ENCODE results near the gene HCFC1R1. TPM values are rescaled to one million over a fixed set of nuclear protein-coding genes. Genes with fewer than 3 reads are reported as not detected.

The HCFC1R1 gene
- polyA plus RNA-seq, 3 donors = 16.7 to 27.1 (median 19.9) TPM

- Mint-ChIP-seq H3K27me3 (ENCODE audit: low read depth in 3 of 3) (peaks cover 0 to 24% (median 16%) of the 10 kb centered on the region in 3 donors), H3K9me3 (peaks cover 0 to 3% (median 0%) of the 10 kb centered on the region in 7 donors), H3K36me3 (peaks cover 0 to under 1% of the 10 kb centered on the region in 2 donors), H3K27ac (peak overlapping the region in 1 of 7 donors; percentile 48), H3K4me1 (peaks cover 14% of the 10 kb centered on the region), H3K4me3 (peak overlapping the region in 1 of 2 donors; percentile 48)
- H3K4me1 ChIP-seq (ENCODE audit: control insufficient read depth in 1 of 2, insufficient read depth in 2 of 2, low read length in 2 of 2) = peaks cover 16 to 17% of the 10 kb centered on the region in 2 donors
- H3K9me3 ChIP-seq (replicated peaks in 1 of 2; ENCODE audit: control insufficient read depth in 1 of 2, insufficient read depth in 1 of 2, low read length in 2 of 2) = no peaks in the 10 kb centered on the region
- 91% methylated on average over 11 of the region's 12 CpGs for WGBS (ENCODE audit: insufficient coverage)
- peaks cover 0 to 2% of the 10 kb centered on the region in 2 donors for H3K27me3 ChIP-seq (ENCODE audit: control insufficient read depth in 2 of 2, insufficient read depth in 2 of 2, low read length in 2 of 2)
- H3K9ac ChIP-seq (ENCODE audit: insufficient read depth, low read length, poor library complexity, severe bottlenecking) = no peak overlapping the region
- H4K20me1 ChIP-seq (ENCODE audit: insufficient read depth, low read length) = no peaks in the 10 kb centered on the region
- H3K36me3 ChIP-seq (replicated peaks in 1 of 2; ENCODE audit: control insufficient read depth in 1 of 2, insufficient read depth in 2 of 2, low read length in 2 of 2) = no peaks in the 10 kb centered on the region
- DNase-seq = no peak
- H3K4me3 ChIP-seq (replicated peaks in 1 of 3; ENCODE audit: low read depth in 2 of 3, low read length in 3 of 3) = no peak overlapping the region
- TF ChIP-seq, protein P1, sequence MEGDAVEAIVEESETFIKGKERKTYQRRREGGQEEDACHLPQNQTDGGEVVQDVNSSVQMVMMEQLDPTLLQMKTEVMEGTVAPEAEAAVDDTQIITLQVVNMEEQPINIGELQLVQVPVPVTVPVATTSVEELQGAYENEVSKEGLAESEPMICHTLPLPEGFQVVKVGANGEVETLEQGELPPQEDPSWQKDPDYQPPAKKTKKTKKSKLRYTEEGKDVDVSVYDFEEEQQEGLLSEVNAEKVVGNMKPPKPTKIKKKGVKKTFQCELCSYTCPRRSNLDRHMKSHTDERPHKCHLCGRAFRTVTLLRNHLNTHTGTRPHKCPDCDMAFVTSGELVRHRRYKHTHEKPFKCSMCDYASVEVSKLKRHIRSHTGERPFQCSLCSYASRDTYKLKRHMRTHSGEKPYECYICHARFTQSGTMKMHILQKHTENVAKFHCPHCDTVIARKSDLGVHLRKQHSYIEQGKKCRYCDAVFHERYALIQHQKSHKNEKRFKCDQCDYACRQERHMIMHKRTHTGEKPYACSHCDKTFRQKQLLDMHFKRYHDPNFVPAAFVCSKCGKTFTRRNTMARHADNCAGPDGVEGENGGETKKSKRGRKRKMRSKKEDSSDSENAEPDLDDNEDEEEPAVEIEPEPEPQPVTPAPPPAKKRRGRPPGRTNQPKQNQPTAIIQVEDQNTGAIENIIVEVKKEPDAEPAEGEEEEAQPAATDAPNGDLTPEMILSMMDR (IDR thresholded peaks at IDR 0.05) = no peak
- no peak overlapping the region for H3K4me2 ChIP-seq (replicated peaks; ENCODE audit: extremely low read depth, low read length, poor library complexity, severe bottlenecking)
- no peaks in the 10 kb centered on the region for H3K79me2 ChIP-seq (ENCODE audit: insufficient read depth, low read length)
- intact Hi-C loops (cut with micrococcal nuclease) = loop anchor here in 1 of 2 donors (2.0 kb wide), 1 partner anchor 13 kb away; no protein-coding TSS in a partner anchor
- H2AFZ ChIP-seq (ENCODE audit: insufficient read depth, low read depth, low read length, poor library complexity, severe bottlenecking) = no peak overlapping the region
- H3K27ac ChIP-seq (ENCODE audit: low read depth in 1 of 2, low read length in 2 of 2) = no peak overlapping the region
These were observed 22.4 kb downstream of the HCFC1R1 start for GRCh38 chr16:3001316-3001715.

- H3K27me3 ChIP-seq (ENCODE audit: control insufficient read depth in 2 of 2, insufficient read depth in 2 of 2, low read length in 2 of 2) = peaks cover 0 to 2% of the 10 kb centered on the region in 2 donors
- no peak overlapping the region for H2AFZ ChIP-seq (ENCODE audit: insufficient read depth, low read depth, low read length, poor library complexity, severe bottlenecking)
- H3K4me3 Mint-ChIP-seq = peak overlapping the region in 1 of 2 donors; percentile 53
- H3K9me3 ChIP-seq (replicated peaks in 1 of 2; ENCODE audit: control insufficient read depth in 1 of 2, insufficient read depth in 1 of 2, low read length in 2 of 2) = no peaks in the 10 kb centered on the region
- H3K4me3 ChIP-seq (replicated peaks in 1 of 3; ENCODE audit: low read depth in 2 of 3, low read length in 3 of 3) = no peak overlapping the region
- peaks cover 8 to 9% of the 10 kb centered on the region in 2 donors for H3K4me1 ChIP-seq (ENCODE audit: control insufficient read depth in 1 of 2, insufficient read depth in 2 of 2, low read length in 2 of 2)
- TF ChIP-seq, protein P1 (IDR thresholded peaks at IDR 0.05) = no peak
- no peaks in the 10 kb centered on the region for H3K36me3 Mint-ChIP-seq
- no peaks in the 10 kb centered on the region for H3K79me2 ChIP-seq (ENCODE audit: insufficient read depth, low read length)
- peak overlapping the region in 1 of 7 donors; percentile 11 for H3K27ac Mint-ChIP-seq
- 100% methylated on average over 2 of the region's 4 CpGs for WGBS (ENCODE audit: insufficient coverage)
- no peak overlapping the region for H3K9ac ChIP-seq (ENCODE audit: insufficient read depth, low read length, poor library complexity, severe bottlenecking)
- peaks cover 0 to 3% (median 0%) of the 10 kb centered on the region in 7 donors for H3K9me3 Mint-ChIP-seq
- H4K20me1 ChIP-seq (ENCODE audit: insufficient read depth, low read length) = no peaks in the 10 kb centered on the region
- intact Hi-C loops (cut with micrococcal nuclease) = loop anchor here in 1 of 2 donors (2.0 kb wide), 1 partner anchor 14 kb away; no protein-coding TSS in a partner anchor
- no peak overlapping the region for H3K4me2 ChIP-seq (replicated peaks; ENCODE audit: extremely low read depth, low read length, poor library complexity, severe bottlenecking)
- H3K27me3 Mint-ChIP-seq (ENCODE audit: low read depth in 3 of 3) = peaks cover 0 to 22% (median 16%) of the 10 kb centered on the region in 3 donors
- H3K27ac ChIP-seq (ENCODE audit: low read depth in 1 of 2, low read length in 2 of 2) = no peak overlapping the region
- DNase-seq = no peak
- H3K4me1 Mint-ChIP-seq = peaks cover 7% of the 10 kb centered on the region
- no peaks in the 10 kb centered on the region for H3K36me3 ChIP-seq (replicated peaks in 1 of 2; ENCODE audit: control insufficient read depth in 1 of 2, insufficient read depth in 2 of 2, low read length in 2 of 2)
These were observed 23.2 kb downstream of the HCFC1R1 start for GRCh38 chr16:3000540-3000939.

Data from CD14-positive monocyte (primary cell).